HCT116 (cell line): ENCODE measurements around the gene UVRAG.

Source experiments
- CTCF ChIP-seq, 3 experiments: fragments of 200-600 bp in 1 of 3; sonication (generic) in 1 of 3; IDR thresholded peaks in 2 of 3; conservative IDR thresholded peaks in 1 of 3; 2 replicates each; pipeline ENCODE4 v1.5.1; 2012 to 2017; ENCODE audit warnings: low read depth in 2 of 3, low read length in 2 of 3, antibody characterized with exemption in 1 of 3, borderline replicate concordance in 1 of 3, control low read depth in 1 of 3, mild to moderate bottlenecking in 1 of 3, mixed read lengths in 1 of 3, mixed run types in 1 of 3, moderate library complexity in 1 of 3; ENCODE audit not compliant: insufficient read depth in 1 of 3
- EGR1 ChIP-seq: IDR thresholded peaks from 2 replicates; pipeline ENCODE4 v1.6.1; 2012; ENCODE audit warnings: low read depth
- EZH2 ChIP-seq: fragments of 200-600 bp; sonication (generic); IDR thresholded peaks from 2 replicates; pipeline ENCODE4 v1.6.1; 2017; ENCODE audit warnings: antibody characterized with exemption, mixed run types
- EZH2phosphoT487 ChIP-seq: fragments of 200-600 bp; IDR thresholded peaks from 2 replicates; pipeline ENCODE4 v1.6.1; 2018; ENCODE audit warnings: antibody characterized with exemption, borderline replicate concordance
- POLR2A ChIP-seq: IDR thresholded peaks from 2 replicates; pipeline ENCODE4 v1.7.0; 2011; ENCODE audit warnings: borderline replicate concordance; ENCODE audit not compliant: insufficient read depth, insufficient read length; ENCODE audit errors: extremely low read depth
- POLR2AphosphoS5 ChIP-seq: IDR thresholded peaks from 2 replicates; pipeline ENCODE4 v1.6.1; 2011; ENCODE audit warnings: mild to moderate bottlenecking, low read depth, low read length, moderate library complexity
- RAD21 ChIP-seq: IDR thresholded peaks from 2 replicates; pipeline ENCODE4 v1.6.1; 2012; ENCODE audit warnings: low read depth, mild to moderate bottlenecking
- REST ChIP-seq: IDR thresholded peaks from 2 replicates; pipeline ENCODE4 v1.6.1; 2012; ENCODE audit warnings: low read depth
- SIN3A ChIP-seq: IDR thresholded peaks from 2 replicates; pipeline ENCODE4 v1.6.1; 2012; ENCODE audit warnings: low read depth
- SRF ChIP-seq: IDR thresholded peaks from 2 replicates; pipeline ENCODE4 v1.6.1; 2012; ENCODE audit warnings: low read depth
- TCF7L2 ChIP-seq: IDR thresholded peaks from 2 replicates; pipeline ENCODE4 v1.7.0; 2011; ENCODE audit warnings: borderline replicate concordance, inconsistent platforms; ENCODE audit not compliant: insufficient read depth, insufficient read length; ENCODE audit errors: extremely low read depth
- YY1 ChIP-seq: IDR thresholded peaks from 2 replicates; pipeline ENCODE4 v1.6.1; 2011; ENCODE audit warnings: low read length, low read depth, moderate library complexity, mild to moderate bottlenecking; ENCODE audit not compliant: insufficient replicate concordance; ENCODE audit errors: extremely low read depth
- ZBTB33 ChIP-seq: IDR thresholded peaks from 2 replicates; pipeline ENCODE4 v1.6.1; 2011; ENCODE audit warnings: mild to moderate bottlenecking, low read length, moderate library complexity; ENCODE audit not compliant: insufficient replicate concordance; ENCODE audit errors: extremely low read depth
- ZNF274 ChIP-seq: fragments of 200-500 bp; sonication (Bioruptor generic); IDR thresholded peaks from 2 replicates; pipeline ENCODE4 v1.6.1; 2014; ENCODE audit warnings: mild to moderate bottlenecking, low read depth, low read length, inconsistent platforms

GRCh38 chr11:76064192-76064591 is 249.2 kb downstream of the UVRAG start:
- TF ChIP-seq CTCF (IDR thresholded peaks at IDR 0.05 in 2 of 3, conservative IDR thresholded peaks at IDR 0.05 in 1 of 3; ENCODE audit: borderline replicate concordance in 1 of 3, insufficient read depth in 1 of 3, low read depth in 2 of 3, low read length in 2 of 3) (no peak), EZH2 (no peak), SRF (no peak), YY1 (no peak), SIN3A (no peak), RAD21 (no peak), TCF7L2 (no peak), REST (no peak), POLR2A (no peak), EGR1 (no peak), ZNF274 (no peak), ZBTB33 (no peak), EZH2phosphoT487 (no peak), POLR2AphosphoS5 (no peak)
